ENCODE measurements around the gene PSME1.
A peak's percentile ranks its signal among the peaks of the same experiment; 100 is the strongest.

- TF ChIP-seq CHD4 (IDR thresholded peaks at IDR 0.05; ENCODE audit: borderline replicate concordance, low read length) (peak; percentile 99), HES4 (CRISPR knock-in tag; IDR thresholded peaks at IDR 0.05; ENCODE audit: borderline replicate concordance) (no peak), SIN3A (IDR thresholded peaks at IDR 0.05; ENCODE audit: borderline replicate concordance, low read depth, low read length) (no peak), ZKSCAN8 (CRISPR knock-in tag; IDR thresholded peaks at IDR 0.05; ENCODE audit: borderline replicate concordance) (no peak), MAX (IDR thresholded peaks at IDR 0.05) (no peak), RFX3 (CRISPR knock-in tag; IDR thresholded peaks at IDR 0.05) (no peak), ZNF232 (CRISPR knock-in tag; IDR thresholded peaks at IDR 0.05; ENCODE audit: borderline replicate concordance) (no peak), ZBTB3 (CRISPR knock-in tag; IDR thresholded peaks at IDR 0.05; ENCODE audit: borderline replicate concordance, low read depth) (no peak), ZNF256 (CRISPR knock-in tag; conservative IDR thresholded peaks at IDR 0.05) (no peak), RBAK (CRISPR knock-in tag; IDR thresholded peaks at IDR 0.05) (no peak), ESRRA (CRISPR knock-in tag; IDR thresholded peaks at IDR 0.05; ENCODE audit: low read depth) (no peak)
- TF ChIP-seq, protein P1, sequence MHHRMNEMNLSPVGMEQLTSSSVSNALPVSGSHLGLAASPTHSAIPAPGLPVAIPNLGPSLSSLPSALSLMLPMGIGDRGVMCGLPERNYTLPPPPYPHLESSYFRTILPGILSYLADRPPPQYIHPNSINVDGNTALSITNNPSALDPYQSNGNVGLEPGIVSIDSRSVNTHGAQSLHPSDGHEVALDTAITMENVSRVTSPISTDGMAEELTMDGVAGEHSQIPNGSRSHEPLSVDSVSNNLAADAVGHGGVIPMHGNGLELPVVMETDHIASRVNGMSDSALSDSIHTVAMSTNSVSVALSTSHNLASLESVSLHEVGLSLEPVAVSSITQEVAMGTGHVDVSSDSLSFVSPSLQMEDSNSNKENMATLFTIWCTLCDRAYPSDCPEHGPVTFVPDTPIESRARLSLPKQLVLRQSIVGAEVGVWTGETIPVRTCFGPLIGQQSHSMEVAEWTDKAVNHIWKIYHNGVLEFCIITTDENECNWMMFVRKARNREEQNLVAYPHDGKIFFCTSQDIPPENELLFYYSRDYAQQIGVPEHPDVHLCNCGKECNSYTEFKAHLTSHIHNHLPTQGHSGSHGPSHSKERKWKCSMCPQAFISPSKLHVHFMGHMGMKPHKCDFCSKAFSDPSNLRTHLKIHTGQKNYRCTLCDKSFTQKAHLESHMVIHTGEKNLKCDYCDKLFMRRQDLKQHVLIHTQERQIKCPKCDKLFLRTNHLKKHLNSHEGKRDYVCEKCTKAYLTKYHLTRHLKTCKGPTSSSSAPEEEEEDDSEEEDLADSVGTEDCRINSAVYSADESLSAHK (CRISPR knock-in tag; IDR thresholded peaks at IDR 0.05; ENCODE audit: borderline replicate concordance), result no peak
Measured at GRCh38 chr14:24144451-24144850, 8.5 kb downstream of the PSME1 start.

All from HepG2 (cell line).